GM18520 (cell line): Measurements from ENCODE around the gene TIMP3.

ENCODE experiments used
- ATAC-seq: cut with Tn5 transposase; IDR thresholded peaks from one replicate; pipeline ENCODE4 v1.9.1; 2021; ENCODE audit not compliant: unreplicated experiment

Gene TIMP3

DNA sequence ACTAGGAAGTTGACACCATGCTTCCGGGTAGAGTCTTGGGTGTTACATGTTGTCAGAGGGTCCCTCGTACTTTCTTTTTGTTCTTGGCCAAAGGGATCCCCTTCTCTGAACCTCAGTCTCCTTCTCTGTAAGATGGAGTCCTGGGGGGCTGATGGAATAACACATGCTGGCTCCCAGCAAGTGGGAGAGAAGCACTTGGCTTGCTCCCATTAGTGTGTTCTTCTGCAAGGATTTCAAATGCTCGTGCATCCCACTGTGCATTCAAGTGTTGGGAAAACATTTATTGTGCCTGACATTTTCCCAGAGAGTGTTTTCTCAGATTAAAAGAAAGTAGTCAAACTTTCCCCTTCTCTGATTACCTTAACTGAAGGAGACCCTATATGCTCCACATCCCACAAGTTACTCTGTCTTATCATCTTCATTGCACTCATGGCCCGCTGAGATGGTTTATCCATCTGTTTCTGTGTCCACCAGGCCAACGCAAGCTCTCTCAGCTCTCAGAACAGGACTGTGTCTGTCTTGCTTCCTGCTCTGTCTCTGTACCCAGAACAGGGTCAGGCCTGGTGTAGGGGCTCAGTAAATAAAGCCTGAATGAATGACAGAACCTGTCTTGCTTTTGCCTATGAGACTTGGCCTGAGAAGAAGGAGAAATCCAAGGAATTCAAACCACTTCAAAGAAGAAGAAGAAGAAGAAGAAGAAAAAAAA lies 16.0 kb upstream of the TIMP3 start:
- no peak for ATAC-seq

DNA sequence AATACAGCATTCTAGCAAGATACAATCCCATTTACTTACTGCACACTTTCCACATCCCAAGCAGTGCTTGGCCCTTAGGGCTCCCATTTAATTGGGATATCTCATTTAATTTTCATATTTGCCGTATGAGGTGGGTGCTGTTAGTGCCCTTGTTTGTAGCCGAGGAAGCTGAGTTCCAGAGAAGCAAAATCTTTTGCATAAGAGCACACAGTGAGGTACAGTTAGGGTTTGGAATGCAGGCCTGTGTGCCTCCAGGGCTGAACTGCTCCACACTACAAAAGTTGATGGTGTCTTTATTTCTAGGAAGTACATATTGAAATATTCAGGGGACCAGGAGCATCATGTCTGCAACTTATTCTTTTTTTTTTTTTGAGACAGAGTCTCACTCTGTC lies 15.5 kb upstream of the TIMP3 start:
- ATAC-seq: no peak

DNA sequence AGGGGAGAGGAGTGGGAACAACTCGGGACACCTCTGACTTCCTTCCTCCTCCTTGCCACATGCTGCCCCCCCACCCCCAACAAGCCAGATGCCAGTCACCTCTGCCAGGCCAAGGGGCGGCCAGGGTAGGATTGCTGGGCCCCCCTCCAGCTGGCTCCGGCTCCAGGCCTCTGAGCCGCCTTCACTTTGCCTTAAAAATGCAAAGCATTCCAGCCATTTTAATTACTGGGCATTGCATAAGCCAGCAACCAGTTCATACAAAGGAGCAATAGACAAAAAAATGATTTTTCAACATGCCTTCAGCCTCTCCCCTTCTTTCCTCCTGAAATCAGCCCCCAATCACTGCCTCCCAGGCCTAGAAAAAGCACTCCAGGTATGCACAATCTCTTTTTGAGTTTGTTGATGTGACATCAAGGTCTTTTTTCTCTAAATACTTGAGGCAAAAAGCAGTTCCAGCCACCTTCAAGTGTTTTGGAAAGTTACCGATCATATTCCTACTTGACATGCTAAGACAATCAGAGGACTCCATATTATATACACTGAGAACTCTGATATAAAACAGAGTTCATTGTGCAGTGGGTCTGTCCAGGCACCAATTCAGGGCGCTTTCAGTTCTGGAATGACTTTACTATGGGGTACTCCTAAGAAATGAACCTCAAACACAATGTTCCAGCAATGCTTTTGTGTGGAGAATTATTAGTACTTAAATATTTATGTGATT lies 12.4 kb upstream of the TIMP3 start:
- no peak for ATAC-seq

DNA sequence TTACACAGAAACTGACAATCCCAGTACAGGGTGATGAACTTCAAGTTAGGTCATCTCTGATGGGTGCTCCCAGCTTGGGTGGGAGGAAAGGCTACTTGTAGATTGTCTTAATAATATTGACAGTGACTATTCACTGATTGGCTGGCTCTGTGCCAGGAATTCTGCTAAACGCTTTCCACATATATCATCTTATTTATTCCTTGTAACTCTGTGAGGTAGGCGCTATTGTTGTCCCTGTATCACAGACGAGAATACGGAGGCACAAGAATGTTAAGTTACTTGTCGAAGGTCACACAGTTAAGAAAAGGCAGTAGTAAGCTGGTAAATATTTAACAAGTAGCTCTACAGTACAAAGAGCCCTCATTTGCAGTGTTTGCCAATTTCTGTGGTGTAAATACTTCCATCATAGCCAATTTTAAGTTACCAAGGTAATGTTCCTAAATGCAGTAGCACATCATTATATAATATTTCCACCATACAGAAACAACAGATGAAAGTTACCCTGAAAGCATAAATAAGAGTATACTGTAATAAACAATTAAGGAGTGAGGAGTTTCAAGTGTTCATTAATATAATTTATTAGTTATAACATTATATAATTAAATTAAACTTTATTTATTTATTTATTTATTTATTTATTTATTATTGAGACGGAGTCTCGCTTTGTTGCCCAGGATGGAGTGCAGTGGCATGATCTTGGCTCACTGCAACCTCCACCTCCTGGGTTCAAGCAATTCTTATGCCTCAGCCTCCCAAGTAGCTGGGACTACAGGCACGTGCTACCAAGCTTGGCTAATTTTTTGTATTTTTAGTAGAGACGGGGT lies 11.5 kb upstream of the TIMP3 start:
- ATAC-seq: no peak

DNA sequence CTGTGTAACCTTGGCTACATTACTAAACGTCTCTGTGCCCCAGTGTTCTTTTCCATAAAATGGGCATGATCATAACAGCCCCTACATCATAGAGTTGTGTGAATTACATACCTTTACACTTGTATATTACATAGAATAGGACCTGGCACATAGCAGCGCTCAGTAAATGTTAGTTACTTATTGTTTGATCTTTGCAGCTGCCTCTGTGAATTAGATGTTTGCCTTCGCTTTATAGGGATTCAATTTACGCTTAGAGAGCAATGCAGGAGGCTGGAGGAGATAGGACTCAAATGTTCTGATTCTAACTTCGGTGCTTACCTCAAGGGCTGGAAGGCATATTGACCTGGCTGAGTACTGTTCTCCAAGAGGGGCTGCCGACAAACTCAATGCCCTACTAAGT lies 10.4 kb upstream of the TIMP3 start:
- ATAC-seq: no peak

DNA sequence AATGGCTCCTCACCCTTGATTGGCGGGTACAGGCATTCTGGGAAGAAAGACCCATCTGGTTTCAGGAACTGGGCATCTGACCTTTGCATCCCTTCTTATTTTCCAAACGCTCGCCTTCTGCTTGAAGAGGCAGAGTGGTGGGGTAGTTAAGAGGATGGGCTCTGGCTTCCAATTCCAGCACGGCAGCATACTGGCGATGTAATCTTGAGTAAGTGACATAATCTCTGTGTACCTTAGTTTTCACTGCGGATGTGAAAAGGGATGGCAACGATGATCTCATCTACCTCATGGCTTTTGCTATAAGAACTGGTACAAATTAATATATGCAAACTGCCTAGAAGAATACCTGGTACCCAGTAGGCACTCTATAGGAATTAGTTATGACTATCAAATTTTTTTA lies 10.0 kb upstream of the TIMP3 start:
- no peak for ATAC-seq

DNA sequence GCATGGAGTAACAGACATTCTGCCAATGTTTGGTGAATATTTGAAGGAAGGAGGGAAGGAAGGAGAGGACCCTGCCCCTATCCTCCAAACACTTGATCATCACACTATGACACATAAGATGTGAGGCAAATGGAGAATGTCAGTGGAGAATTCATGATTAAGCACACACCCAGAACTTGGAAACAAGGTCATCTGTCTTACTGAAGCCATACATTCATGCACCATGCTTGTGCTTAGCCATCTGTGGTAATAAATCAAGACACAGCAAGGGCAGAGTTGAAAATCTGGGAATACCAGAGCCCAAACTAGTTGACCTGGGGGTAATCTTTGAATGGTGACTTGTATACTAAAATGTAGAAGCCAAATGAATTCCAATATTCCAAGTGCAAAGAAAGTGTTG lies 7.9 kb upstream of the TIMP3 start:
- ATAC-seq: no peak

- no peak for ATAC-seq
Measured at GRCh38 chr22:32794449-32795213, 6.9 kb upstream of the TIMP3 start.

- no peak for ATAC-seq
Measured at GRCh38 chr22:32795214-32795596, 6.3 kb upstream of the TIMP3 start.

GRCh38 chr22:32796865-32797573 lies 4.5 kb upstream of the TIMP3 start:
- ATAC-seq: no peak

- no peak for ATAC-seq
Measured at GRCh38 chr22:32799496-32799895, 2.0 kb upstream of the TIMP3 start.

GRCh38 chr22:32800158-32800882 lies 1.2 kb upstream of the TIMP3 start:
- no peak for ATAC-seq

- no peak for ATAC-seq
Measured at GRCh38 chr22:32800994-32801536, 440 bp upstream of the TIMP3 start.

DNA sequence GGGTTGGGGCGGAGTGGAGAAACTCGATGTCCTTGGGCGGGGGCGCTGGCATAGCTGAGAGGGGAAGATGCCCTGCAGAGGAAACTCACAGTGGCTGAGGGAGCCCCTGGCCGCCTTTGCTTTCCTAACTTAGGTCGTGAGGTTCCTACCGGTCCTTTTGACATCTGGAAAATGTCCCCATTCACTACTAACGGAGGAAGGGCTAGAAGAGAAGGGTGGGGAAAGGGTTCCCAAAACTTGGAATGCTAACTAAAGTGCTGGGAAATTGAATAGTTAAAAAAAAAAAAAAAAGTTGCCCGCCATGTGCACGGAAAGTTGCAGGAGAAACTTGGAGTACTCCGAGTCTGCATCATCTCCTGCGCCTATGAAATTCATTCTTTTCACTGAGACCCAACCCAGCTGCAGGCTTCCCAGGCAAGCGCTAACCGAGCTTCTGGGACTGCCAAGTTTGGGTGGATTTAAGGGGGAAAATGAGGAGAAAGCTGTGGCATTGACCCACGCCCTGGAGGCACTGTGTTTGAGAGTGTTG lies 796 bp downstream of the TIMP3 start:
- ATAC-seq: no peak

- no peak for ATAC-seq
Measured at GRCh38 chr22:32803020-32803737, 1.7 kb downstream of the TIMP3 start.

DNA sequence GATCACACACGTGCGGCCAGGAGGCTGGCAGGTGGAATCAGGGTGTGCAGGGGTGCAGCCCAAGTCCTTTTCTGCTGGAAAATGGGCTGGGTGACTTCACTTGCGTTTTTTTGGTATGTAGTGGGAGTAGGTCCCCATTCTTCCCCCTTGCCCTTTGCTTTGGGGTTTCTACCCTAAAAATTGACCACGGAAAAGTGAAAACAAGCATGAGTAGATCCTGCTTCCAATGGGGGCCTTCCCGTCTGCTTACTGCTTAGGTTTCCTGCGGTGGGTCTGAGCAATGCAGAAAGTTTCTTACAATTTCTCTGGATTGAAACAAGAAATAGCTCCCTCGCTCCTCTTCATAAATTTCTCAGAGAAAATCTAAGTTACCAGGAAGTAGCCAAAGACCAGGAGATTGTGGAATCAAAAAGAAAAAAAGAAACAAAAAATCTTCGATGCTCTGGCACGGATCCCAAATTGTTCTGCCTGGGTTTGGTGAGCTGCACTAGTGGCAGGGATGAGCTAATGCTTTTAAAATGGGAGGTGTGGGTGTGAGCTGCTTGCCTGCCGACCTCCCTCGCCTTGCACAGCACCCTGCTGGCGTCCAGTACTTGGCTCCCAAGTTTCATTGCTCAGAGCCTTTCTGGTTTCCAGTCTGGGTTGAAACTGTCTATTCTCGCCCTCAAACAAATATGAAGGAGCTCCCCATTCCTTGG lies 2.4 kb downstream of the TIMP3 start:
- ATAC-seq: no peak

GRCh38 chr22:32804531-32805360 lies 3.2 kb downstream of the TIMP3 start:
- no peak for ATAC-seq
